ENCODE measurements around the gene SELPLG.
A peak's percentile ranks its signal among the peaks of the same experiment; 100 is the strongest.
"Not testable (repeated sequence)": the region's sequence is repeated elsewhere in the genome, so short reads cannot be mapped to it uniquely, and the experiment has no call there.

The SELPLG gene

DNA sequence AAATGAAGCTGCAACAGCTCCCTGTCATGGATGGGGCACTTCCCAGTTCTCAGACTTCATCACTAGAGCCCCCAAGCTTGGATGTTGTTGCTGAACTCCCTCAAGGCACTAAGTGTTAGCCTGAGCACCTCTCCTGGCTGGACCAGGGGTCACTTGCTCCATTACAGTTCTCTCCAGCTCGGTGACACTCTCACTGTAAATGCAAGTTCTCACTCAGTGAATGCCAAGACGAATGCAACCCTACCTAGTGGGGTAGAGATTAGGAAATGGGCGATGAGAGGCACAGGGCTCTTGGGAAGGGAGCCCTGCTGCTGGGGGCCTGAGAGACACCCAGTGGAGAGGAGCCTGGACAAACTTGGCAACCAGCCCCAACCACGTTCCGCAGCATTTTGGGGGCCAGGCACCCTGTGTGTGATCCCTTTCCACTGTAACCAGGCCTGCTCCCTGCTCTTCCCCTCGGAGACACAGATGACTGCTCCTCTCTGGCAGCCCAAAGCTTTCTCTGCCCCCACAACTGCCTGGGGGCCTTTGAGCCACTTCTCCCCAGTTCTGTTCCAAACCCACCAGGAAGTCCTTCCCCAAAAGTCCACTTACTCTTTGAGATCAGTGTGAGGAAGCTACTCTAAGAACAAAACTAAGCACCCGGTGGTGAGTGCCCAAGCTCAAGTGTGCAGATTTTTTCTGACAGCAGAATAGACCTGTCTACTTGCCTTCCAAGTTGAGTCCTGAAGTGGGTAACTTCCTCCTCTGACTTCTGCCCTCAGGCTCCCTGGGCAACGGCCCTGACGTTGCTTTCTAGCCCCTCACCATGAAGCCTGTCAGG lies 8.0 kb upstream of the SELPLG start:
- Mint-ChIP-seq H3K9me3 (no peaks in the 10 kb centered on the region), H3K36me3 (ENCODE audit: insufficient read depth) (no peaks in the 10 kb centered on the region), H3K4me3 (no peak overlapping the region), H3K27me3 (no peaks in the 10 kb centered on the region), H3K4me1 (peaks cover 4% of the 10 kb centered on the region), H3K27ac (ENCODE audit: low read depth) (peak overlapping the region; percentile 27)
- ATAC-seq (replicated peaks; ENCODE audit: extremely low read depth, poor library complexity, severe bottlenecking) (no peak), DNase-seq (ENCODE audit: low spot score in 2 of 2) (no peak)

GRCh38 chr12:108640802-108641445 lies 7.2 kb upstream of the SELPLG start:
- Mint-ChIP-seq H3K4me1 (peaks cover 8% of the 10 kb centered on the region), H3K36me3 (ENCODE audit: insufficient read depth) (no peaks in the 10 kb centered on the region), H3K27me3 (no peaks in the 10 kb centered on the region), H3K4me3 (no peak overlapping the region), H3K9me3 (no peaks in the 10 kb centered on the region), H3K27ac (ENCODE audit: low read depth) (no peak overlapping the region)
- ATAC-seq (replicated peaks; ENCODE audit: extremely low read depth, poor library complexity, severe bottlenecking) (no peak), DNase-seq (ENCODE audit: low spot score in 2 of 2) (no peak)

DNA sequence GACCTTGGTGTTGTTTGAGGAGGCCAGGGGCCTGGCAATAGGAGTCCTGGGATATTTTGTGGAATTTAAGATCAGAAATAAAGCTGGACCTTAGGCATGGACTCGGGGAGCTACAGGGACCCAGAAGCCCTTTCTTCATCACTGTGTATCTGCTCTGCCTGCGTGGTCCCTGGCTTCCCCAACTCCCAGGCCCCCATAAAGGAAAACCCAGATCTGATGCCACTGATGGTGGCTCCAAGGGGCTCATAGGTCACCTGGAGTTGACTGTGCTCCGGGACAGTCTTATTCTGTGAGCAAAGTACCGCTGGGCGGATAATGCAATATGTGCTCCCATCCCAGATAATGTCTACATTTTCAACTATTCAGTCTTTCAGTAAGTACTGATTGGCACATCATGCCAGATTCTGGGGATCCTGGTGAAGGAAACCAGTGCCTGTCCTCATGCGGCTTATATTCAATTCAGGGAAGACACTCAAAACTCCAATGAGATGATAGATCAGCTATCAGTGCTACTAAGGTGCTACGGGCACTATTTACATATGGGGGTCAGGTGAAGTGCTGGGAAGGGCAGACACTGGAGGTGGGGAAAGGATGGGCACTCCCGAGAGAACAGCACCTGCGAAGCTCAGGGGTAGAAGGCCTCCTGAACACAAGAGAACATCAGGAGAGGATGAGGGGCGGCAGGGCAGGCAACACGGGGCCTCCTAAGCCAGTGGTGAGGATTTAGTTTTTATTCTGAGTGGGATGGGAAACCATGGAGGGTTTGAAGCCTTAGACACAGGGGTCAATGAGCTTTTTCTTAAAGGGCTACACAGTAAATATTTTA lies 5.5 kb upstream of the SELPLG start:
- no peaks in the 10 kb centered on the region for H3K27me3 Mint-ChIP-seq
- H3K4me1 Mint-ChIP-seq = peaks cover 17% of the 10 kb centered on the region
- no peaks in the 10 kb centered on the region for H3K9me3 Mint-ChIP-seq
- no peak overlapping the region for H3K4me3 Mint-ChIP-seq
- DNase-seq (ENCODE audit: low spot score in 2 of 2) (no peak), ATAC-seq (replicated peaks; ENCODE audit: extremely low read depth, poor library complexity, severe bottlenecking) (no peak)
- peak overlapping the region; percentile 26 for H3K27ac Mint-ChIP-seq (ENCODE audit: low read depth)
- peaks cover 8% of the 10 kb centered on the region for H3K36me3 Mint-ChIP-seq (ENCODE audit: insufficient read depth)

GRCh38 chr12:108638141-108638827 lies 4.6 kb upstream of the SELPLG start:
- Mint-ChIP-seq H3K36me3 (ENCODE audit: insufficient read depth) (peaks cover 14% of the 10 kb centered on the region), H3K27ac (ENCODE audit: low read depth) (no peak overlapping the region), H3K4me3 (no peak overlapping the region), H3K27me3 (no peaks in the 10 kb centered on the region), H3K4me1 (peaks cover 27% of the 10 kb centered on the region), H3K9me3 (no peaks in the 10 kb centered on the region)
- ATAC-seq (replicated peaks; ENCODE audit: extremely low read depth, poor library complexity, severe bottlenecking) (no peak), DNase-seq (ENCODE audit: low spot score in 2 of 2) (no peak)

- Mint-ChIP-seq H3K27ac (ENCODE audit: low read depth) (no peak overlapping the region), H3K4me3 (no peak overlapping the region), H3K9me3 (no peaks in the 10 kb centered on the region), H3K4me1 (peaks cover 30% of the 10 kb centered on the region), H3K36me3 (ENCODE audit: insufficient read depth) (peaks cover 22% of the 10 kb centered on the region), H3K27me3 (no peaks in the 10 kb centered on the region)
- no peak for ATAC-seq (replicated peaks; ENCODE audit: extremely low read depth, poor library complexity, severe bottlenecking)
- DNase-seq (ENCODE audit: low spot score in 2 of 2) = no peak
Observed at GRCh38 chr12:108637222-108637971, 3.7 kb upstream of the SELPLG start.

DNA sequence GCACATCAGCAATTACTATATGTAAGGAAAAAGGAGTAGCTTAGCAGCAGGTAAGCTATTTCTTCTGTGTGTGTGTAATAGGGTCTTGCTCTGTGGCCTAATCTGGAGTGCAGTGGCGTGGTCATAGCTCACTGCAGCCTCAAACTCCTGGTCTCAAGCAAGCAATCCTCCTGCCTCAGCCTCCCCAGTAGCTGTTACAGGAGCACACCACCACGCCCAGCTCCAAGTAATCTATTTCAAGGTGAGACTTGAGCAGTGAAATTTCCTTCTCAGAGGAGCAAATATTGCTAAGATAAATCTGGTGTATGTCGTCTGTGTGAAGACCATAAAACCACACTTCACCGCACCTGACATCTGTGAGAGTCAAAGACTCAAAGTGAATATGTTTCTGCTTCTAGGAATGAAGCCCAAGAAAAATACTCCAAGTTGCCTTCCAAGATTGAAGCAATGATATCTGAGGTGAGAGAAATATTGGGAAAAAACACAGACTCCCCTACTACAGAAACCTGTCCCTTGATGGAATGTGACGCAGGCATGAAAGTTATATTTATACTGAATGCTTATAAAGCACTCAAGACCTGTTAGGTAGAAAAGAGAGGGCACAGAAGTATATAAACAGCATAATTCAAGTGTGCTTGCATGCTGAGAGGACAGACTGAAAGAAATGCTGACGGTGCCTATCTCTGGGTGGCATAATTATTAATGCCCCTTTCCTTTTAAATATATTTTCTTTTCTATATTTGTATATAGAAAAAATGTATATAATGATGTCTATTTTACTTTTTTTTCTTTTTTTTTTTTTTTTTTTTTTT lies 2.5 kb upstream of the SELPLG start:
- Mint-ChIP-seq H3K9me3 (no peaks in the 10 kb centered on the region), H3K4me1 (peaks cover 39% of the 10 kb centered on the region), H3K4me3 (peak overlapping the region; percentile 90), H3K27ac (ENCODE audit: low read depth) (peak overlapping the region; percentile 99), H3K36me3 (ENCODE audit: insufficient read depth) (peaks cover 28% of the 10 kb centered on the region), H3K27me3 (no peaks in the 10 kb centered on the region)
- DNase-seq (ENCODE audit: low spot score in 2 of 2) (no peak), ATAC-seq (replicated peaks; ENCODE audit: extremely low read depth, poor library complexity, severe bottlenecking) (no peak)

DNA sequence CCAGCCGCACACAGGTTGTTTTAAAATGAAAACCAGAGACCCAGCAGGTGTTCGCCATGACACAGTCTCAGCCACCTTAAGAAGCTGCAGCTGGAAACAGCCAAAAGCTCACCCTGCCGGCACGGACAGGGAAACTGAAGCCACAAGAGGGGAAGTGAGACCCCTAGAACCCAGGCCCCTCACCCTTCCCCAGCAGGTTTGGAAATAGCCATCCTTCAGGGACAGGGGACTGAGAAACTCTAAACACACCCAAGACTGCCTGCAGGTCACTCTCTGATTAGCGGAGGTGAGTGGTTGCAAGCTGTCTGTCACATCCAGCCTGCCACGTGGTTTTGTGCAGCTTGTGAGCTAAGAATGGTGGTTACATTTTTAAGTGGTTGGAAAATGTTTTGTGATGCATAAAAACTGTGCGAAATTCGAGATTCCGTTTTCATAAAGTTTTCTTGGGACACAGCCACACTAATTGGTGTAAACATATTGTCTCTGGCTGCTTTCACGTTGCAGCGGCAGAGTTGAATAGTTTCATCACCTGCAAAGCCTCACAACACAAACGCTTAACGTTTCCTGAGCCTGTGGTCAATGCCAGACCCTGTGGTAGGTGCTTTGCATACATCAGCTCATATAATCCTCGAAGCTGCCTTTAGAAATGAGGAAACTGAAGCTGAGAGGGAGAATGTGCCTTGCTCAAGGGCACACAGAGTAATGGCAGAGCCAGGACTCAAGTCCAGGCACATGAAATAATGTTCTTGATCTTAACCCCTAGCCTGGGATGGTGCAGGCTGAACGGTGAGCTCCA lies 1.7 kb upstream of the SELPLG start:
- Mint-ChIP-seq H3K4me1 (peaks cover 45% of the 10 kb centered on the region), H3K36me3 (ENCODE audit: insufficient read depth) (peaks cover 32% of the 10 kb centered on the region), H3K9me3 (no peaks in the 10 kb centered on the region), H3K4me3 (peak overlapping the region; percentile 90), H3K27me3 (no peaks in the 10 kb centered on the region), H3K27ac (ENCODE audit: low read depth) (peak overlapping the region; percentile 99)
- peak; percentile 33 for ATAC-seq (replicated peaks; ENCODE audit: extremely low read depth, poor library complexity, severe bottlenecking)
- peak in 1 of 2 donors; percentile 67 for DNase-seq (ENCODE audit: low spot score in 2 of 2)

GRCh38 chr12:108634341-108634751 lies 652 bp upstream of the SELPLG start:
- Mint-ChIP-seq H3K9me3 (no peaks in the 10 kb centered on the region), H3K27ac (ENCODE audit: low read depth) (peak overlapping the region; percentile 99), H3K4me1 (peaks cover 53% of the 10 kb centered on the region), H3K36me3 (ENCODE audit: insufficient read depth) (peaks cover 33% of the 10 kb centered on the region), H3K27me3 (no peaks in the 10 kb centered on the region), H3K4me3 (peak overlapping the region; percentile 90)
- ATAC-seq (replicated peaks; ENCODE audit: extremely low read depth, poor library complexity, severe bottlenecking) = no peak
- peak in 1 of 2 donors; percentile 37 for DNase-seq (ENCODE audit: low spot score in 2 of 2)

GRCh38 chr12:108633081-108633533 lies 587 bp downstream of the SELPLG start:
- H3K36me3 Mint-ChIP-seq (ENCODE audit: insufficient read depth) = peaks cover 37% of the 10 kb centered on the region
- H3K4me1 Mint-ChIP-seq = peaks cover 60% of the 10 kb centered on the region
- no peaks in the 10 kb centered on the region for H3K27me3 Mint-ChIP-seq
- DNase-seq (ENCODE audit: low spot score in 2 of 2) (no peak), ATAC-seq (replicated peaks; ENCODE audit: extremely low read depth, poor library complexity, severe bottlenecking) (no peak)
- H3K27ac Mint-ChIP-seq (ENCODE audit: low read depth) = peak overlapping the region; percentile 99
- no peaks in the 10 kb centered on the region for H3K9me3 Mint-ChIP-seq
- H3K4me3 Mint-ChIP-seq = peak overlapping the region; percentile 90

- not testable (repeated sequence) for ATAC-seq (replicated peaks; ENCODE audit: extremely low read depth, poor library complexity, severe bottlenecking)
Observed at GRCh38 chr12:108631261-108631660, 2.4 kb downstream of the SELPLG start.

More at GRCh38 chr12:108631261-108631660, 2.4 kb downstream of the SELPLG start:
- Mint-ChIP-seq H3K36me3 (ENCODE audit: insufficient read depth) (peaks cover 47% of the 10 kb centered on the region), H3K4me3 (peak overlapping the region; percentile 90), H3K27ac (ENCODE audit: low read depth) (peak overlapping the region; percentile 99), H3K4me1 (peaks cover 61% of the 10 kb centered on the region)
- not testable (repeated sequence) for H3K9me3 Mint-ChIP-seq; H3K27me3 Mint-ChIP-seq; DNase-seq (ENCODE audit: low spot score in 2 of 2)

All from central memory CD8-positive, alpha-beta T cell (primary cell).